ENCODE data around the gene CACNA2D4. TPM values are rescaled to one million over a fixed set of nuclear protein-coding genes. Genes with fewer than 3 reads are reported as not detected.

Gene CACNA2D4
- total and polyA plus RNA-seq, 2 donors (not counting 3 experiments of a cell fraction or from before 2014, with no cell fraction given), result 0.58 to 0.73 TPM

- H3K9ac ChIP-seq (replicated peaks; ENCODE audit: extremely low read depth, insufficient read depth, low read length), result no peak overlapping the region
- FAIRE-seq (no peak), DNase-seq (ENCODE audit: low read depth, low spot score) (no peak)
- H3K36me3 ChIP-seq (ENCODE audit: control insufficient read depth in 2 of 2, extremely low read depth in 1 of 2, insufficient read depth in 2 of 2, low read length in 2 of 2), result no peaks in the 10 kb centered on the region
- TF ChIP-seq FOS (IDR thresholded peaks at IDR 0.05; ENCODE audit: borderline replicate concordance, insufficient read depth, low read length), result no peak
- ChIA-PET POLR2A (no interaction called here), CTCF (no interaction called here)
- BruUV-seq (replicated peaks), result no TSS peak
- H3K4me3 ChIP-seq (replicated peaks in 1 of 3; ENCODE audit: insufficient read depth in 1 of 3, low read depth in 1 of 3, low read length in 3 of 3), result no peak overlapping the region
- no peaks in the 10 kb centered on the region for H3K79me2 ChIP-seq (ENCODE audit: control insufficient read depth, insufficient read depth, low read length)
- H3K9me3 ChIP-seq (replicated peaks; ENCODE audit: control insufficient read depth, insufficient read depth, low read length), result no peaks in the 10 kb centered on the region
- intact Hi-C loops (cut with micrococcal nuclease), result no loop called here
- H2AFZ ChIP-seq (ENCODE audit: low read depth, low read length), result no peak overlapping the region
- H3K27me3 ChIP-seq (ENCODE audit: control insufficient read depth in 2 of 2, insufficient read depth in 2 of 2, low read length in 2 of 2), result peaks cover 16 to 20% of the 10 kb centered on the region in 2 experiments
- H3K27ac ChIP-seq (ENCODE audit: insufficient read depth, low read depth, low read length), result no peak overlapping the region
- no peaks in the 10 kb centered on the region for H4K20me1 ChIP-seq (replicated peaks; ENCODE audit: control insufficient read depth, extremely low read depth, insufficient read depth, low read length)
- dilution Hi-C loops (cut with MboI; ENCODE audit: extremely low pct_ligation_motif_present, low sequenced_read_pairs), result no loop called here
- no peaks in the 10 kb centered on the region for H3K9me1 ChIP-seq (replicated peaks; ENCODE audit: control insufficient read depth, extremely low read depth, insufficient read depth, low read length)
- no peak overlapping the region for H3K4me2 ChIP-seq (ENCODE audit: insufficient read depth, low read length)
- peaks cover 23% of the 10 kb centered on the region for H3K4me1 ChIP-seq (ENCODE audit: control insufficient read depth, extremely low read depth, insufficient read depth, low read length)
Measured at GRCh38 chr12:1815814-1816729, 102.4 kb downstream of the CACNA2D4 start.

GRCh38 chr12:1815108-1815507 is 103.3 kb downstream of the CACNA2D4 start:
- ChIA-PET POLR2A (no interaction called here), CTCF (interaction anchor here (0.7 kb wide), 1 partner anchor 125 kb away, joined by 3 read pairs; no protein-coding TSS in a partner anchor)
- Histone ChIP-seq H2AFZ (ENCODE audit: low read depth, low read length) (no peak overlapping the region), H3K4me1 (ENCODE audit: control insufficient read depth, extremely low read depth, insufficient read depth, low read length) (peaks cover 32% of the 10 kb centered on the region), H3K4me3 (replicated peaks in 1 of 3; ENCODE audit: insufficient read depth in 1 of 3, low read depth in 1 of 3, low read length in 3 of 3) (no peak overlapping the region), H3K9me3 (replicated peaks; ENCODE audit: control insufficient read depth, insufficient read depth, low read length) (no peaks in the 10 kb centered on the region), H3K9ac (replicated peaks; ENCODE audit: extremely low read depth, insufficient read depth, low read length) (no peak overlapping the region), H3K4me2 (ENCODE audit: insufficient read depth, low read length) (no peak overlapping the region), H3K27me3 (ENCODE audit: control insufficient read depth in 2 of 2, insufficient read depth in 2 of 2, low read length in 2 of 2) (peaks cover 10 to 12% of the 10 kb centered on the region in 2 experiments), H3K9me1 (replicated peaks; ENCODE audit: control insufficient read depth, extremely low read depth, insufficient read depth, low read length) (no peaks in the 10 kb centered on the region), H3K27ac (ENCODE audit: insufficient read depth, low read depth, low read length) (no peak overlapping the region), H4K20me1 (replicated peaks; ENCODE audit: control insufficient read depth, extremely low read depth, insufficient read depth, low read length) (no peaks in the 10 kb centered on the region), H3K36me3 (ENCODE audit: control insufficient read depth in 2 of 2, extremely low read depth in 1 of 2, insufficient read depth in 2 of 2, low read length in 2 of 2) (no peaks in the 10 kb centered on the region), H3K79me2 (ENCODE audit: control insufficient read depth, insufficient read depth, low read length) (no peaks in the 10 kb centered on the region)
- DNase-seq (ENCODE audit: low read depth, low spot score) (no peak), FAIRE-seq (no peak)
- BruUV-seq (replicated peaks), result no TSS peak
- intact Hi-C loops (cut with micrococcal nuclease), result no loop called here
- TF ChIP-seq MYC (IDR thresholded peaks at IDR 0.05; ENCODE audit: low read depth, low read length) (no peak), POLR2A (IDR thresholded peaks at IDR 0.05; ENCODE audit: low read depth, low read length) (no peak), GATA2 (IDR thresholded peaks at IDR 0.05; ENCODE audit: insufficient read depth, insufficient read length, low read depth, low read length) (no peak), FOS (IDR thresholded peaks at IDR 0.05; ENCODE audit: borderline replicate concordance, insufficient read depth, low read length) (no peak), EZH2 (IDR thresholded peaks at IDR 0.05; ENCODE audit: borderline replicate concordance, low read depth, low read length, severe bottlenecking) (no peak), POLR2AphosphoS5 (IDR thresholded peaks at IDR 0.05; ENCODE audit: insufficient read depth, low read depth, low read length) (no peak), MAX (IDR thresholded peaks at IDR 0.05; ENCODE audit: insufficient read depth, insufficient read length) (no peak), JUN (IDR thresholded peaks at IDR 0.05; ENCODE audit: borderline replicate concordance, insufficient read depth, insufficient read length, low read depth) (no peak), CTCF (IDR thresholded peaks at IDR 0.05; ENCODE audit: extremely low read depth in 1 of 2, insufficient read depth in 1 of 2, low read depth in 1 of 2, low read length in 2 of 2) (no peak)
- dilution Hi-C loops (cut with MboI; ENCODE audit: extremely low pct_ligation_motif_present, low sequenced_read_pairs), result no loop called here

All from endothelial cell of umbilical vein (primary cell).